Measurements from ENCODE around the gene MRGPRE.

- no peak for TF ChIP-seq MAX (IDR thresholded peaks at IDR 0.05)
- TF ChIP-seq PBX3 (IDR thresholded peaks at IDR 0.05) = no peak
- TF ChIP-seq CTCF (IDR thresholded peaks at IDR 0.05) = no peak
- no peak for TF ChIP-seq E2F6 (IDR thresholded peaks at IDR 0.05; ENCODE audit: borderline replicate concordance, low read depth)
- no peak for TF ChIP-seq CHD2 (IDR thresholded peaks at IDR 0.05; ENCODE audit: low read length, partially characterized antibody)
- TF ChIP-seq HDAC2 (IDR thresholded peaks at IDR 0.05) = no peak
- TF ChIP-seq REST (IDR thresholded peaks at IDR 0.05) = no peak
- TF ChIP-seq POLR2A (IDR thresholded peaks at IDR 0.05; ENCODE audit: low read length) = no peak
Measured at GRCh38 chr11:3221408-3222002, 10.7 kb downstream of the MRGPRE start.

Data from A549 (cell line).